T follicular helper cell (primary cell): ENCODE results near the gene RTN4.
"Not testable (repeated sequence)": the region's sequence is repeated elsewhere in the genome, so short reads cannot be mapped to it uniquely, and the experiment has no call there.

Experiments used
- DNase-seq: peaks from one replicate; pipeline ENCODE4 v3.0.0-alpha.2; 2020; ENCODE audit warnings: low read depth

The RTN4 gene

GRCh38 chr2:55009277-55010060 is 40.8 kb downstream of the RTN4 start:
- DNase-seq: no peak

GRCh38 chr2:55006306-55006705 is 43.9 kb downstream of the RTN4 start:
- DNase-seq: no peak

GRCh38 chr2:55003706-55004639 is 46.3 kb downstream of the RTN4 start:
- DNase-seq: no peak

- DNase-seq: no peak
Observed at GRCh38 chr2:55001716-55002115, 48.5 kb downstream of the RTN4 start.

- no peak for DNase-seq
Observed at GRCh38 chr2:55000341-55000740, 49.9 kb downstream of the RTN4 start.

GRCh38 chr2:54999182-54999581 is 51.1 kb downstream of the RTN4 start:
- no peak for DNase-seq

GRCh38 chr2:54997826-54998225 is 52.4 kb downstream of the RTN4 start:
- no peak for DNase-seq

- DNase-seq: no peak
Observed at GRCh38 chr2:54995553-54995952, 54.7 kb downstream of the RTN4 start.

- DNase-seq: not testable (repeated sequence)
Observed at GRCh38 chr2:54990694-54991093, 59.6 kb downstream of the RTN4 start.

- DNase-seq: no peak
Observed at GRCh38 chr2:54988612-54989011, 61.6 kb downstream of the RTN4 start.

GRCh38 chr2:54986264-54986663 is 64.0 kb downstream of the RTN4 start:
- DNase-seq: no peak

- no peak for DNase-seq
Observed at GRCh38 chr2:54984476-54984875, 65.8 kb downstream of the RTN4 start.

GRCh38 chr2:54983345-54984220 is 66.7 kb downstream of the RTN4 start:
- no peak for DNase-seq

GRCh38 chr2:54981385-54981784 is 68.9 kb downstream of the RTN4 start:
- DNase-seq: no peak

- no peak for DNase-seq
Observed at GRCh38 chr2:54979321-54980044, 70.8 kb downstream of the RTN4 start.

GRCh38 chr2:54977149-54977548 is 73.1 kb downstream of the RTN4 start:
- DNase-seq: no peak

GRCh38 chr2:54975598-54976492 is 74.4 kb downstream of the RTN4 start:
- no peak for DNase-seq

GRCh38 chr2:54975175-54975574 is 75.1 kb downstream of the RTN4 start:
- no peak for DNase-seq

- DNase-seq: no peak
Observed at GRCh38 chr2:54969940-54970338, 80.3 kb downstream of the RTN4 start.

- DNase-seq: no peak
Observed at GRCh38 chr2:54969295-54969939, 80.8 kb downstream of the RTN4 start.
